Ureter (tissue), 1 donor: ENCODE data around the gene DIAPH1. TPM values are rescaled to one million over a fixed set of nuclear protein-coding genes. Genes with fewer than 3 reads are reported as not detected.
A peak's percentile ranks its signal among the peaks of the same experiment; 100 is the strongest.

Source experiments
- DNase-seq: peaks from one replicate; pipeline ENCODE4 v3.0.0-alpha.2; 2020; ENCODE audit warnings: low spot score
- total RNA-seq: library from RNA; stranded (reverse); gene quantifications from one replicate; pipeline ENCODE4 v1.2.4, GENCODE V29; 2023
- donor health status: DM: yes; HTN: yes; CAD: no.

Gene DIAPH1
- total RNA-seq = 86.5 TPM

- peak; percentile 97 for DNase-seq
Observed at GRCh38 chr5:141618804-141619554, at the start of gene DIAPH1. TSS of gene DIAPH1 (minus strand) at chr5:141619000. CDS start at chr5:141618914, 86 bp downstream.

DNA sequence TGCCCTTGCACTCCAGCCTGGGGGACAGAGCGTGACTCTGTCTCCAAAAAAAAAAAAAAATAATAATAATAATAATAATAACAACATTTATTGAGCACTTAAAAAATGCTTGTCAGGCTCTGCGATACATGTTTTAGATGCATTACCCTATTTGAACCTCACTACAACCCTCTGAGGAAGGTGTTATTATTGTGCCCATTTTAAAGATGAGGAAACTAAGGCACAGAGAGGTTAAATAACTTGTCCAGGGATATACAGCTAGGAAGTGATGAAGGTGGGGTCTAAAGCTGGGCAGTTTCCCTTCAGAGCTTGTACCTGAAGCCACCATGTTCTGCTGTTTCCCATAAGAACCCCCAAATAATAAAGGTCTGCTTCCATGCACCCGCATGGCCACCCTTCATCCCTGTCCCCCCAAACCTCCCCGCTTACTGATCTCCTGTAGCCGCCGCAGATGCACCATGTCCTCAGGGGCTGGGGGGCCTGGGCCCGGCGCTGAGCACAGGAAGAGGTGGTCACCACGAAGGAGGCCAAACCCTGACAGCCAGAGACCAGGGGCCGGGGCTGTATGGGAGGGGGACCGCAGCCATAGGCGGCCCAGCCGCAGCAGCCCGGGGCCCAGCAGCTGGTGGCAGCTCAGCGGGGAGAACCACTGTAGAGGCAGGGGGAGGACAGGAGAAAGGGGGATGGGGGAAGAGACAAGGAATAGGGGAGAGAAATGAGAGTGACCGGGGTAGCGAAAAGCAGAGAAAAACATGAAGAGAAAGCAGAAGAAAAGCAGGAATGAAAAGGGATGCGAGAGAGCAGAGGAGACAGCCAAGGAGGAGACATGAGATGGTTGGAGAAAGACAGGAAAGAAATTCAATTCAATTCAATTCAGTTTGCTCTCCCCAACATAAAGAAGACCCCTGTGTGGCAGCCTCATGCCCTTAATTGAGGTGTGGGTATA lies 47.5 kb upstream of the DIAPH1 start:
- DNase-seq = no peak

- DNase-seq = peak; percentile 84
Observed at GRCh38 chr5:141664733-141665461, 46.1 kb upstream of the DIAPH1 start.

DNA sequence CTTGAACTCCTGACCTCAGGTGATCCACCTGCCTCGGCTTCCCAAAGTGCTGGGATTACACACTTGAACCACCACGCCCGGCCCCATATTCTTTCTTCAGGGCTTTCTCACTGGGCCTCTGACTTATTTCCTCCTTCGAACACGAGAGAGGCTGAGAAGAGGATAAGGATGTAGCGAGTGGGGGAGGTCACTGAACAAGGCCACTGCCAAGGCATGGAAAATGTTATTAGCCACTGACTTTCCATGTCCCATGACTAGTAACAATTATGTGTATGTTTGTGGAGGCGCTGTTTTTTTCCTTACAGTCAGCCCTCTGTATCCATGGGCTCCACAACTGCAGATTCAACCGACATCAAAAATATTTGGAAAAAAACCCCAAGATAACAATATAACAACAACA lies 44.7 kb upstream of the DIAPH1 start:
- DNase-seq = no peak

GRCh38 chr5:141662028-141662427 lies 43.2 kb upstream of the DIAPH1 start:
- no peak for DNase-seq

GRCh38 chr5:141657937-141658545 lies 39.2 kb upstream of the DIAPH1 start:
- no peak for DNase-seq

GRCh38 chr5:141657404-141657803 lies 38.6 kb upstream of the DIAPH1 start:
- DNase-seq = no peak

GRCh38 chr5:141656396-141656795 lies 37.6 kb upstream of the DIAPH1 start:
- DNase-seq = no peak

GRCh38 chr5:141655020-141655419 lies 36.2 kb upstream of the DIAPH1 start:
- no peak for DNase-seq

DNA sequence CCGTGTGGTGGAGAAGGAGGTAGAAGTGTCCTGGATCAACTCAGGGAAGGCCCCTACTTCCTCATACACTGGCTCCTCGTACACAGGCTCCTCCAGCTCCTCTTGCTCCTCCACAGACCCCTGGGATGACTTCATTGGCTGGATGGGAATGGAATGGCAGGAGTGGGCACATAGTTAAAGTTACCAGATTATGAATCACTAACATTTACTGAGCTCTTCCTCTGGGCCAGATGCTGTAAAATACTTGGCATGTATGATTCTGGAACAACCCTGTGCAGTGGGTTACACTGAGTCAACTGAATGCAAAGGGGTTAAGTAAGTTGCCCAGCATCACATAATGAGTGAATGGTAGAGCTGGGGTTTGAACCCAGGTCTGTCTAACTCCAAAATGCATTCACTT lies 35.5 kb upstream of the DIAPH1 start:
- no peak for DNase-seq

DNA sequence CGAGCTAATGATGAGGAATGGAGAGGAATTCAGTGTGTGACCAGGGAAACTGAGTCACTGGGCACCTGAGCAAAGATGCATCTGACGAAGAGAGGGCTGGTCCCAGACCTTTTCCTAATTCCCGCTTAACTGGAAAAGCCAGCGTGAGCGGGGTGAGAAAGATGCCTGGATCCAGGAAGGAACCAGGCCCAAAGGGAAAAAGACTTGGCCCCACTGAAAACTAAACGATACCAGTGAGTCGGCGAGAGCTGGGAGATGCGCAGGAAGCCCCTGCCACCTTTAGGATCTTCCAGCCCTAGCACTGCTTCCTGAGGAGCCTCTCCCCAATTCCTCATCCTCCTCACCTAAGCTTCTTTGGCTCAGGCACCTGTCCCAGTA lies 32.9 kb upstream of the DIAPH1 start:
- no peak for DNase-seq

DNA sequence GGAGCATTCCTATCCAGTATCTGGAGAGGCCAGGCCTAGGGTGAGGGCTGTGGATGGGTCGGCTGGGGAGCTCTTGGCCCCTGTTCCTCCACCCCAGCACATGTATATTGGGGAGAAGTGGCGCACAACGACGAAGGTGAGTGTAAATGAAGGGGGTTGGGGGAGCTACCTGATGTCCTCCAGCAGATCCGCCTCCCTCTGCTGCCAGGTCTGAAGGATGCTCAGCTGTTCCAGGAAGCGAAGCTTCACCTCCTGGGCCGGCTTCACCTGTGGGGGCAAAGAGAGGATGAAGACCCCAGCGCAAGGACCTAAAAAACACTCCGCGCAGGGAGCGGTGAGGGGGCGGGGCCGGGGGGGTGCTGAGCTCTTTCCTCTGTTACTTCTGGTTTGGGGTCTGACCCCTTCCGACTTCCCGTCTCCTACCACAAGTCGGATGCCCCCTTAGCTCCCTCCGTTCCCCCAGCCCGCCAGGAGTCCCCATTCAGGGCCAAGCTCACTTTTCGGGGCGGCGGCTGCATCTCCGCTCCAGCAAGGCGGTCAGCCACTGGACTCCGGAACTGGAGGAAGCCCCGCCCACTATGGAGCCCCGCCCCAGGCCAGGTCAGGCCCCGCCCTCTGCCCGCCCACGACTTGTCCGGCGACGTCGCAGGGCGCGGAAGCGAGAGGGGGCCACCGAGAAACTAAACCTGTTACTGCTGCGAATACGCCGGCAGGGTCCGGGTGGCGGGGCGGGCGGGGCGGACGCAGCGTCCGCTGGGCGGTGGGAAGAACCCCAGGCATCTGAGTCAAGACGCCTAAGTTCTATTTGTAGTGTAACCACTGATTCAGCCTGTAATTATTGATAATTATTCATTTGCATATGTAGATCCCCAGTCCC lies 32.3 kb upstream of the DIAPH1 start, which contains the start of gene FCHSD1:
Gene FCHSD1 (minus strand): TSS at position 568 of the 877 bp plus-strand sequence. CDS start 50 bp downstream, at position 518.
- peak; percentile 94 for DNase-seq

DNA sequence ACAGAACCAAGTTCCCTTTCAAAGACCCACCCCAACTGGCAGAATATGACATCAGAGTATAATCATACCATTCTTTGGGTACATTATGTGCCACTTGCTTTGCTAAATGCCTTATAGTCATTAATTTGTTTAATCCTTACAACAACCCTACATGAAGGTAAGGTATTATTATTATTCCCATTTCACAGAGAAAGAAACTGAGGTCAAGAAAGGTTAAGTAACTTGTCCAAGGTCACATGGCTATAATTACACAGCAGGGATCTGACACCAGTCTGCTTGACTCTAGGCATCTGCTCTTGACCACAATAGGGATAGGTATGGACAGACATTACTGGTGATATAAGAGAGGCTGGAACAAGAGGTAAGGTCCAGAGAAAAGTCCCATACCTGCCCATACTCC lies 31.2 kb upstream of the DIAPH1 start:
- no peak for DNase-seq

DNA sequence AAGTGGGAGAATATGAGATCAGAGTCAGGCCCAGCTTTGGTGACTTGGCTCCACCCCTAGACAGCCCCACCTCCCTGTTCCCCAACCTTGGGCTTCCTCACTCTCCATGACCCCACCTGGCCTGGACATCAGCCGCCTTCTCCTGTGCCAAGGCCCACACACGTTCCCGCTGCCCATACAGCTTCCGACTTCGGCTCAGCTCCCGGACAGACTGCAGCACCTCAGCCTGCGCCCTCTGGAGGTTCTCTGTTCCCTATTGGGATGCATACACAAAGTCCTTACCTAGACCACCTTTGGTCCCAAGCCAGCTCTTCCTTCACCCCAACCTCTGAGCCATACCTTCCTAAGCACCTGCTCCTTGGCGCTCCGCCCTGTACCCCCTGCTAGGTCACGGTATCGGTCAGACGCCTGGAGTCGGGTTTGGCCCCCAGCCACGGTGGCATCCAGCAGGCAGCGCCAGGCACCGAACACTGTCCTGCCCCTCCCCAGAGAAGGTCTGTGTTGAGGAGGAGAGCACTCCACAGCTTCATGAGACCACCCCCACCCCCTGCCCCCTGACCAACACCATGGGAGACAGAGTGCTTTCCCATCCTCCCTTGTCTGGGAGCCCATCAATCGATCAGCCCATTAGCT lies 30.4 kb upstream of the DIAPH1 start:
- no peak for DNase-seq

DNA sequence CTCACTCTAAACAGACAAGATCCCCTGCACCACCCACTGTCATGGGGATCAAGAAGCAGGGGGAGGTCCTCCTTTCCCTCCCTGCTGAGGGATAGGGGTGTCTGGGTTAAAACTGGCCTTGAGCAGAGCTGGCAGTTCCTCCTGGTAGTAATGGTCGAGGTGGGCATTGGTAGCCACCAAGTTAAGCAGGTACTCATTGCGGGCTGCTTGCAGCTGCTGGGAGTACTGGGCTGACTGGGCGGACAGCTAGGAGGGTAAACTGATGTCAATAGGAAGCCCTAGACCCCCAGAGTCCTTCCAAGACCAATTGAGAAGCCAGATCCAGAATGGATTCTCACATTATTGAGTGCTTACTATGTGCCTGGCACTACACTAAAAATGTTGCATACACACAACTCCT lies 29.1 kb upstream of the DIAPH1 start:
- DNase-seq = no peak

GRCh38 chr5:141647242-141647641 lies 28.4 kb upstream of the DIAPH1 start:
- DNase-seq = no peak

GRCh38 chr5:141646026-141646425 lies 27.2 kb upstream of the DIAPH1 start:
- DNase-seq = no peak

DNA sequence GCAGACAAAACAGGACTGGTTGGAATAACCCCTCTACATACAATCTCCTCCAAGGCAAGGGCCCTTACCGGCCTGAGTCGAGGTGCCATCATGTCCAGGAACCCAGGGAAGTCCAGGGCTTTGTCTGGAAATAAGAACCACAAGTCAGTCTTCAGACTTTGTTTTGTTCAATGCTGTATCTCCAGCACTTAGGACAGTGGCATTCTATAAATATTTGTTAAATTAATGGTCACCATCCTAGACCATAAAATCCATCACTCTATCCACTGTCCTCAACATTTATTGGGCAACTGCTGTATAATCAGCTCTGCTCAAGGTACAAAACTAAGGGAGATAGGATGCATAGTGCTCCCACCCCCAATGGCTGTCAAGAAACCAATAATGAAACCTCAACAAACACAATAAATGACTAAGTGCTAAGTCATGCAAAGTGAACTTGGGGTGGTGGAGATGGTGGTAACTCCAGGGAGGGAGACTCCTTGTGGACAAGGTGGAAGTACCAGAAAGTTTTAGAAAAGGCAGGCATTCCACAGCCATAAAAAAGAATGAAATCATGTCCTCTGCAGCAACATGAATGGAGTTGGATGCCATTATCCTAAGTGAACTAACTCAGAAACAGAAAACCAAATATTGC lies 23.0 kb upstream of the DIAPH1 start:
- DNase-seq = no peak

DNA sequence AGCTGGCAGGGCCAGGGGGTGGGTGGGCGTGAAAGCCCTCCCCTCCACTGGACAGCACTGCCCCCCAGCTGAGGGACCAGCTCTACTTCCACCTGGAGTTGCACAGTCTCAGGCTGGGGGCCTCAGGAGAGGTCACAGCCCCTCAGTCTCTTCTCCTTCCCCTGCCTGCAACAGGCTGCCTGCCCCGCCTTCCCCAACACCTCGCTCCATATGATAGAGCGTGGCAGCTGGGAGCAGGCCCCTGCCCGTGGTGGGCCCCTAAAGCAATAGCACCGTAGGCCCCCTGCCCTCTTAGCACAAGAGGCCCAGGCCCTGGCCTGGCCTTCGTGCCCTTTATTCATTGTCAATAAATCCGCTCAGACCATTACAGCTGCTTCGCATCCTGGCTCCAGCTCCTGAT lies 21.9 kb upstream of the DIAPH1 start:
- DNase-seq = no peak

DNA sequence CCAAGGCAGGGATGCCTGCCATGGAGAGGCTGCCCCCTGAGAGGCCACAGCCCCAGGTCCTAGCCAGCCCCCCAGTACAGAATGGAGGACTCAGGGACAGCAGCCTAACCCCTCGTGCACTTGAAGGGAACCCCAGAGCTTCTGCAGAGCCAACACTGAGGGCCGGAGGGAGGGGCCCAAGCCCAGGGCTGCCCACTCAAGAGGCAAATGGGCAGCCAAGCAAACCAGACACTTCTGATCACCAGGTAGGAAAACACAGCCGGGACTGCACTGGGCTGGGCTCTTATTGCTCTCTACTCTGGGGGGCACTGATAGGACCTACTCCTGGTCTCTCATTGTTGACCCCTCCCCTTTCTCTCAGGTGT lies 21.2 kb upstream of the DIAPH1 start:
- DNase-seq = no peak
